Measurements from ENCODE around the gene NOTCH3. TPM values are rescaled to one million over a fixed set of nuclear protein-coding genes. Genes with fewer than 3 reads are reported as not detected.
A peak's percentile ranks its signal among the peaks of the same experiment; 100 is the strongest.

Gene NOTCH3
- total and polyA plus RNA-seq, 3 experiments from 2014 or later = 0.04 TPM; not detected in 2

DNA sequence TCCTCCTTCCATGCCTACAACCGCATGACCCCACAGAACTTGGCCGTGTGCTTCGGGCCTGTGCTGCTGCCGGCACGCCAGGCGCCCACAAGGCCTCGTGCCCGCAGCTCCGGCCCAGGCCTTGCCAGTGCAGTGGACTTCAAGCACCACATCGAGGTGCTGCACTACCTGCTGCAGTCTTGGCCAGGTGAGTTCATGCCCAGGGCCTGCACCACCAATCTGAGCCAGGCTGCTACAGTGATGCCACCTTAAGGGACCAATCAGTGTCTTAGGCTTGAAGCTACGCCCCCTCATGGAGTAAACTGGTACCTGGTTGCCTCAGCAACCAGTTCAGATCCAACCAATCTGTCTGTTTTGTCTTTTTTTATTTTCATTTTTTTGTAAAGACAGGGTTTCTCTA lies 88.4 kb downstream of the NOTCH3 start:
- H3K4me1 ChIP-seq (ENCODE audit: insufficient read depth, low read length) = peaks cover 10% of the 10 kb centered on the region
- Mint-ChIP-seq H3K4me1 (peaks cover 0 to 9% (median 5%) of the 10 kb centered on the region in 3 donors), H3K36me3 (peaks cover 0 to 26% (median 0%) of the 10 kb centered on the region in 3 donors), H3K9me3 (no peaks in the 10 kb centered on the region), H3K27me3 (peaks cover 3 to 12% of the 10 kb centered on the region in 2 donors), H3K27ac (peak overlapping the region in 2 of 8 donors; percentile 38 to 46), H3K4me3 (no peak overlapping the region)
- no peak overlapping the region for H3K4me3 ChIP-seq (ENCODE audit: low read length)
- CTCF ChIA-PET = no interaction called here
- H3K27ac ChIP-seq (ENCODE audit: low read depth, low read length) = no peak overlapping the region
- H3K36me3 ChIP-seq (ENCODE audit: insufficient read depth, low read length) = peaks cover 11% of the 10 kb centered on the region
- POLR2A ChIA-PET = no interaction called here
- DNase-seq = no peak
- H3K27me3 ChIP-seq (ENCODE audit: insufficient read depth, low read length, poor library complexity, severe bottlenecking) = peaks cover 8% of the 10 kb centered on the region
- no peaks in the 10 kb centered on the region for H3K9me3 ChIP-seq (ENCODE audit: low read length)

DNA sequence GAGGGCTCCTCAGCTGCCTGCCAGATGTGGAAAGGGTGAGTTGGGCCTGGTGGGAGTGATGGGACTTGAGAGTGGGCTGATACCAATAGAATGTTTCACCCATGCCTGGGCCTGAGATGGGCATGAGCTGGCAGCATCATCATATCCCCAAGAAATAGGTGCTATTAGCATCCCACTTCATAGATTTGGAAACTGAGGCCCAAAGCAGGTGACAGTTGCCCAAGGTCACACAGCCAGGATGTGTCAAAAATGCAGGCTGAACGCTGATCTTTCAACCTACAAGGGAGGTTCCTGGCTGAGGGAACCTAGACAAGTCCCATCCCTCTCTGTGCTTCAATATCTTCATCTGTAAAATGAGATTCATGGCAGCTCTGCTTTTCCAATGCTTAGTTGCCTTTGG lies 89.0 kb downstream of the NOTCH3 start:
- DNase-seq = no peak

DNA sequence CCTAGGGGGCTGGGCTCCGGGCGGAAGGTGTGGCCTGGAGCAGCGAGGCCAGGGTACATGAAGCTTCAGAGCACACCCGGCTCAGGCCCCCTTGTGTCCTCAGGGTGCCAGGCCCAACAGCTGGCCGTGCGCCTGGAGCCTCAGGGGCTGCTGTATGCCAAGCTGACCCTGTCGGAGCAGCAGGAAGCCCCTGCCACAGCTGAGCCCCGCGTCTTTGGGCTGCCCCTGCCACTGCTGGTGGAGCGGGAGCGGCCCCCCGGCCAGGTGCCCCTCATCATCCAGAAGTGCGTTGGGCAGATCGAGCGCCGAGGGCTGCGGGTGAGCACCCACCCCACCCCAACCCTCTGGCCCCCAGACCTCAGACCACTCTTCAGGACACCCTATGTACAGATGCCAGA lies 90.4 kb downstream of the NOTCH3 start:
- no peak overlapping the region for H3K4me3 ChIP-seq (ENCODE audit: low read length)
- H3K27me3 Mint-ChIP-seq = peaks cover 15 to 27% of the 10 kb centered on the region in 2 donors
- peaks cover 3% of the 10 kb centered on the region for H3K36me3 ChIP-seq (ENCODE audit: insufficient read depth, low read length)
- peaks cover 8% of the 10 kb centered on the region for H3K27me3 ChIP-seq (ENCODE audit: insufficient read depth, low read length, poor library complexity, severe bottlenecking)
- H3K4me3 Mint-ChIP-seq = no peak overlapping the region
- H3K4me1 ChIP-seq (ENCODE audit: insufficient read depth, low read length) = peaks cover 10% of the 10 kb centered on the region
- H3K9me3 ChIP-seq (ENCODE audit: low read length) = no peaks in the 10 kb centered on the region
- no peak for DNase-seq
- H3K36me3 Mint-ChIP-seq = peaks cover 0 to 7% (median 5%) of the 10 kb centered on the region in 3 donors
- H3K9me3 Mint-ChIP-seq = no peaks in the 10 kb centered on the region
- no peak overlapping the region for H3K27ac Mint-ChIP-seq
- CTCF ChIA-PET = interaction anchor here (0.6 to 1.0 kb wide), 2 partner anchors 9 to 19 kb away, joined by 3 read pairs; no protein-coding TSS in a partner anchor
- peaks cover 7 to 18% (median 11%) of the 10 kb centered on the region in 3 donors for H3K4me1 Mint-ChIP-seq
- no peak overlapping the region for H3K27ac ChIP-seq (ENCODE audit: low read depth, low read length)
- POLR2A ChIA-PET = no interaction called here

More for the DNA sequence above, 89.0 kb downstream of the NOTCH3 start:
- Histone ChIP-seq H3K9me3 (ENCODE audit: low read length) (no peaks in the 10 kb centered on the region), H3K4me3 (ENCODE audit: low read length) (no peak overlapping the region), H3K4me1 (ENCODE audit: insufficient read depth, low read length) (peaks cover 10% of the 10 kb centered on the region), H3K27me3 (ENCODE audit: insufficient read depth, low read length, poor library complexity, severe bottlenecking) (peaks cover 8% of the 10 kb centered on the region), H3K36me3 (ENCODE audit: insufficient read depth, low read length) (peaks cover 6% of the 10 kb centered on the region), H3K27ac (ENCODE audit: low read depth, low read length) (no peak overlapping the region)
- H3K4me1 Mint-ChIP-seq = peaks cover 2 to 11% (median 5%) of the 10 kb centered on the region in 3 donors
- no peaks in the 10 kb centered on the region for H3K9me3 Mint-ChIP-seq
- H3K4me3 Mint-ChIP-seq = no peak overlapping the region
- POLR2A ChIA-PET = no interaction called here
- peaks cover 3 to 15% of the 10 kb centered on the region in 2 donors for H3K27me3 Mint-ChIP-seq
- no peak overlapping the region for H3K27ac Mint-ChIP-seq
- CTCF ChIA-PET = no interaction called here
- H3K36me3 Mint-ChIP-seq = peaks cover 0 to 20% (median 0%) of the 10 kb centered on the region in 3 donors

DNA sequence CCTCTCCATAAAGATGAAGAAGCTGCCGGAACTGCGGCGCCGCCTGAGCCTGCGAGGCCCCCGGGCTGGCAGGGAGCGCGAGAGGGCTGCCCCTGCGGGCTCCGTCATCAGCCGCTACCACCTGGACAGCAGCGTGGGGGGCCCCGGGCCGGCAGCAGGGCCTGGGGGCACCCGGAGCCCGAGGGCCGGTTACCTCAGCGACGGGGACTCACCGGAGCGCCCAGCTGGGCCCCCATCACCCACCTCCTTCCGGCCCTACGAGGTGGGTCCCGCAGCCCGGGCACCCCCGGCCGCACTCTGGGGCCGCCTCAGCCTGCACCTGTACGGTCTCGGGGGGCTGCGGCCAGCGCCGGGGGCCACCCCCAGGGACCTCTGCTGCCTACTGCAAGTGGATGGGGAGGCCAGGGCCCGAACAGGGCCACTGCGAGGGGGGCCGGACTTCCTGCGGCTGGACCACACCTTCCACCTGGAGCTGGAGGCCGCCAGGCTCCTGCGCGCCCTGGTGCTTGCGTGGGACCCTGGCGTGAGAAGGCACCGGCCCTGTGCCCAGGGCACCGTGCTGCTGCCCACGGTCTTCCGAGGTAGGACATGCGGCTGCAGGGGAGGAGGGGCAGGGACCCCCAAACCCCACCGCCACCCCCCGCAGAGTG lies 90.9 kb downstream of the NOTCH3 start:
- H3K27me3 Mint-ChIP-seq = peaks cover 18 to 31% of the 10 kb centered on the region in 2 donors
- no peak overlapping the region for H3K4me3 Mint-ChIP-seq
- peaks cover 0 to 9% (median 2%) of the 10 kb centered on the region in 3 donors for H3K36me3 Mint-ChIP-seq
- no peak for DNase-seq
- Histone ChIP-seq H3K27me3 (ENCODE audit: insufficient read depth, low read length, poor library complexity, severe bottlenecking) (peaks cover 8% of the 10 kb centered on the region), H3K4me3 (ENCODE audit: low read length) (no peak overlapping the region), H3K27ac (ENCODE audit: low read depth, low read length) (no peak overlapping the region), H3K36me3 (ENCODE audit: insufficient read depth, low read length) (peaks cover 2% of the 10 kb centered on the region), H3K9me3 (ENCODE audit: low read length) (no peaks in the 10 kb centered on the region), H3K4me1 (ENCODE audit: insufficient read depth, low read length) (peaks cover 10% of the 10 kb centered on the region)
- no peak overlapping the region for H3K27ac Mint-ChIP-seq
- H3K4me1 Mint-ChIP-seq = peaks cover 7 to 18% (median 11%) of the 10 kb centered on the region in 3 donors
- CTCF ChIA-PET = interaction anchor here (0.6 to 1.0 kb wide), 2 partner anchors 8 to 18 kb away, joined by 3 read pairs; no protein-coding TSS in a partner anchor
- H3K9me3 Mint-ChIP-seq = peaks cover 0 to 4% (median 3%) of the 10 kb centered on the region in 5 donors
- POLR2A ChIA-PET = no interaction called here

Other genes with a start within 250 kb of the NOTCH3 start
- gene SLC1A6, start 221.1 kb downstream of the NOTCH3 start, total RNA-seq = not detected
- not detected for gene SLC1A6, start 221.1 kb downstream of the NOTCH3 start, polyA plus RNA-seq
- gene CASP14, start 151.5 kb downstream of the NOTCH3 start, total RNA-seq = not detected
- not detected for gene CASP14, start 151.5 kb downstream of the NOTCH3 start, polyA plus RNA-seq
- gene OR1I1, start 118.8 kb downstream of the NOTCH3 start, total RNA-seq = not detected
- not detected for gene OR1I1, start 118.8 kb downstream of the NOTCH3 start, polyA plus RNA-seq
- under 1 TPM; 0.22 to 0.44 TPM for gene SYDE1, start 93.6 kb downstream of the NOTCH3 start, total RNA-seq
- 0.06 TPM for gene SYDE1, start 93.6 kb downstream of the NOTCH3 start, polyA plus RNA-seq
- not detected for gene EPHX3, start 31.5 kb upstream of the NOTCH3 start, total RNA-seq
- not detected for gene EPHX3, start 31.5 kb upstream of the NOTCH3 start, polyA plus RNA-seq
- gene BRD4, start 131.5 kb upstream of the NOTCH3 start, total RNA-seq = 100 to 1,000 TPM; 101 to 109 TPM
- gene BRD4, start 131.5 kb upstream of the NOTCH3 start, polyA plus RNA-seq = 35.3 TPM
- 10 to 100 TPM; 48.6 to 59.8 TPM for gene AKAP8, start 178.8 kb upstream of the NOTCH3 start, total RNA-seq
- gene AKAP8, start 178.8 kb upstream of the NOTCH3 start, polyA plus RNA-seq = 22.3 TPM
- gene AKAP8L, start 218.0 kb upstream of the NOTCH3 start, total RNA-seq = 10 to 100 TPM; 74.5 to 74.9 TPM
- gene AKAP8L, start 218.0 kb upstream of the NOTCH3 start, polyA plus RNA-seq = 69.8 TPM
- gene WIZ, start 249.0 kb upstream of the NOTCH3 start, total RNA-seq = 10 to 100 TPM; 28.9 to 31.2 TPM
- gene WIZ, start 249.0 kb upstream of the NOTCH3 start, polyA plus RNA-seq = 1.8 TPM

Measured in CD8-positive, alpha-beta memory T cell (primary cell).